ENCODE results near the gene TRAPPC6A.

The TRAPPC6A gene, protein sequence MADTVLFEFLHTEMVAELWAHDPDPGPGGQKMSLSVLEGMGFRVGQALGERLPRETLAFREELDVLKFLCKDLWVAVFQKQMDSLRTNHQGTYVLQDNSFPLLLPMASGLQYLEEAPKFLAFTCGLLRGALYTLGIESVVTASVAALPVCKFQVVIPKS

DNA sequence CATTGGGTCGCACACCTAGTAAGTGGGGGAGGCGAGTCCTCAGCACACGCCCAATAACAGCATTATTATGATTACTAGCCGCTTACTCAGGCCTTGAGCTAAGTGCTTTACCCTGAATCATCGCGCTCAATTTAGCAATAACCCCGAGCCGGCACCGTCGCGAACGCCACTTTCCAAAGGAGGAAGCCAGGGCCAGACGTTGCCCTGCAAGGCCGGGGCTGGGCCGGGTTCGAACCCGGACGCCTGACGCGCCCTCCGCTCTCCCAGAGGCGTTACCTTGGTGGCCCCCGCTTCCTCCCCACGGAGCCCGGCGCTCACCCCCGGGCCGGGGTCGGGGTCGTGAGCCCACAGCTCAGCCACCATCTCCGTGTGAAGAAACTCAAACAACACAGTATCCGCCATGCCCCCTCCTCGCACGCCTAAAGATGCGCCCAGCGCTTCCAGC is at the start of gene TRAPPC6A:
TSS of gene TRAPPC6A (minus strand) at position 421 of the 445 bp plus-strand sequence. CDS start at position 402, 19 bp downstream.
- FAIRE-seq: no peak

DNA sequence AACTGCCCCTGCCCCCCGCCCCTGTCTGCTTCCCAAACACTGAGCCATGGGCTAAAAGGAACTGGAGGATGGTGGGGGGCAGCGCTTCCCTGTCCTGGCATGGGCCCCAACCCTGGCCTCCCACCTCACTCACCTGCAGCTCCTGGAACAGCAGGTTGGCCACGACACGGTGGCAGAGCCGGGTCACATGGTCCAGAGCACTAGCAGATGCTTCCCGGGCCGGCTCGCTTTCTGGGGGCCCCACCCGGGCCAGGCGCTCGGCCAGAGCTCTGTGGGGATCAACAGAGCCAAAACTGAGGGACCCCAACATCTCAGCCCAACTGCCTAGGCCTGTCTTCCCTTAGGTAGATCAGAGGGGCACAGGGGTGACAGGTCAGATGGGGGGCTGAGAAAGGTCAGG is 46.6 kb upstream of the TRAPPC6A start:
- FAIRE-seq: no peak

DNA sequence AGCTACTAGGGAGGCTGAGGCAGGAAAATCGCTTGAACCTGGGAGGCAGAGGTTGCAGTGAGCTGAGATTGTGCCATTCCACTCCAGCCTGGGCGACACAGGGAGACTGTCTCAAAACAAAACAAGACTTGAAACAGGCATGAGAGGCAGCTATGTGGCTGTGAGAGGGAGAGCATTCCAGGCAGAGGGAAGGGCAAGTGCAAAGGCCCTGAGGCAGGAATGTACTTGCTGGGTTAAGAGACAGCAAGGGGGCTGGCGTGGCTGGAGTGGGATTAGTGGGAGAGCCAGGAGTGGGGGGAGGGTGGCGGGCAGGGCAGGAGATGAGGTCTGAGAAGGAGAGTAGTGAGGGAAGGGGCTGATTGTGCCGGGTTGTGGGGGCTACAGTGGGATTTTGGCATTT is 45.8 kb upstream of the TRAPPC6A start:
- FAIRE-seq: no peak

DNA sequence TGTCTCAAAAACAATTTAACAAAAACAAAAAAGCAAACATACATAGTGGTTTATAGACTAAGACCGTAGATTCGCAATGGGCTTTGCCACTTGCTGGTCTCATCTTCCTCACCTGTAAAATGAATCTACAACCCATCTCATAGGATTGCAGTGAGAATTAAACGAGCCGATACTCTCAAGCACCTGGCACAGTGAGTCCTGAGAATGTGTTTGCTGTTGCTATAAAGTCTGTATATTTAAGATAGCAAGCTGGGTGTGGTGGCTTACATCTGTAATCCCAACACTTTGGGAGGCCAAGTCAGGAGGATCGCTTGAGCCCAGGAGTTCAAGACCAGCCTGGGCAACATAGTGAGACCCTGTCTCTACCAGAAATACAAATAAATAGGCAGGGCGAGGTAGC is 44.7 kb upstream of the TRAPPC6A start:
- FAIRE-seq: no peak

DNA sequence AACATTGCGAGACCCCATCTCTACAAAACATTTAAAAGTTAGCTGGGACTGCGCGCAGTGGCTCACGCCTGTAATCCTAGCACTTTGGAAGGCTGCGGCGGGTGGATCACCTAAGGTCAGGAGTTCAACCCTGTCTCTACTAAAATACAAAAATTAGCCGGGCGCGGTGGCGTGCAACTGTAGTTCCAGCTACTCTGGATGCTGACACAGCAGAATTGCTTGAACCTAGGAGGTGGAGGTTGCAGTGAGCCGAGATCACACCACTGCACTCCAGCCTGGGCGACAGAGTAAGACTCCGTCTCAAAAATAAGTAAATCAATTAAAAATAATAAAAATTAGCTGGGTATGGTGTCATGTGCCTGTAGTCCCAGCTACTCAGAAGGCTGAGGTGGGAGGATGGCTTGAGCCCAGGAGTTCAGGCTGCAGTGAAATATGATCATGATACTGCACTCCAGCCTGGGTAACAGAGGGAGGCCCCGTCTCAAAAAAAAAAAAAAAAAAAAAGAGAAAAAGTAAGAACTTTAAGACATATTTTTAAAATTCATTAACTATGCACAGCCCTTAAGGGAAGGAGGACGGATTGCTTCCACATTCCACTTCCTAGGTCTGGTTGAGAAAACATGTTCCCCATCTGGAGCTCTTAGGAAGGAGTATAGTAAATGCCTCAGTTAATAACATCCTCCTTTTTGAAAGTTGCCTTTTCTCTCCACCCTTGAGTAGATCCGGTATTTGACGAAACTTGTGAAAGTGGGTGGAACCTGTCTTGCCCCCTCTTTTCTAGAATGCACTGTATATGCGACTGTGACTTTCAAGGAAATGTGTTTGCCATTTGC is 41.1 kb upstream of the TRAPPC6A start:
- FAIRE-seq: no peak

DNA sequence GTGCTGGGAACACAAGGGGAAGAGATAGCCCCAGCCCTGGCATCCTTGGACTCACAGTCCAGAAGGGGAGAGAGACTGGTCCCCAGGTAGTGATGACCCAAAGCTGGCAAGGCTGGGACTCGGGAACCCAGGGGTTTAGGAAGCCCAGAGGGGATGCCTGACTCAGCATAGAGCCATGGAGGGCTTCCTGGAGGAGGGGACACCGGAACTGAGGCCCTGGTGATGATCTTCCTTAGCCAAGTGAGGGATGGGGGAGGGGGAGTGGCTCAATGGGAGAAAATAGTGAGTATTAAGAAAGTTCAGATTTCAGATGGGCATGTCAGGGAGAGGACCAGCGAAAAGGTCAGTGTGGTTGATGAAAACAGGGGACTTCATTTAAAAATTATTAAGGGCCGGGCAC is 40.4 kb upstream of the TRAPPC6A start:
- FAIRE-seq: no peak

DNA sequence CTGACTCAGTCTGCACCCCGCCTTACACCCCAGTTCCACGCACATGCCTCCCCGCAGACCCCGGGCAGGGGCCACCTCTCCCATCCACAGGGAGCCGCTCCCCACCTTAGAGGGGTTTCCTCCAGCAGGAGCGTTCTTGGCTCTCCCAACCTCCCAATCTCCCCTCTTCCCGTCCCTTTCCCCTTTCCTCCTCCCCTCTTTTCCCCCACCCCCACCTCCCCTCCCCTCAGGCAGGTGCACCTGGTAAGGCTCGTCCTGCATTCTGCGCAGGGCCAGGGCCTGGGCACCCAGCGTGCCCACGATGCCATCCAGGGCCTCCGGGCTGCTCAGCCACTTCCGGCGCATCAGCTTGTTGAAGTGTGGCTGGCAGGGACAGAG is 39.9 kb upstream of the TRAPPC6A start:
- no peak for FAIRE-seq

DNA sequence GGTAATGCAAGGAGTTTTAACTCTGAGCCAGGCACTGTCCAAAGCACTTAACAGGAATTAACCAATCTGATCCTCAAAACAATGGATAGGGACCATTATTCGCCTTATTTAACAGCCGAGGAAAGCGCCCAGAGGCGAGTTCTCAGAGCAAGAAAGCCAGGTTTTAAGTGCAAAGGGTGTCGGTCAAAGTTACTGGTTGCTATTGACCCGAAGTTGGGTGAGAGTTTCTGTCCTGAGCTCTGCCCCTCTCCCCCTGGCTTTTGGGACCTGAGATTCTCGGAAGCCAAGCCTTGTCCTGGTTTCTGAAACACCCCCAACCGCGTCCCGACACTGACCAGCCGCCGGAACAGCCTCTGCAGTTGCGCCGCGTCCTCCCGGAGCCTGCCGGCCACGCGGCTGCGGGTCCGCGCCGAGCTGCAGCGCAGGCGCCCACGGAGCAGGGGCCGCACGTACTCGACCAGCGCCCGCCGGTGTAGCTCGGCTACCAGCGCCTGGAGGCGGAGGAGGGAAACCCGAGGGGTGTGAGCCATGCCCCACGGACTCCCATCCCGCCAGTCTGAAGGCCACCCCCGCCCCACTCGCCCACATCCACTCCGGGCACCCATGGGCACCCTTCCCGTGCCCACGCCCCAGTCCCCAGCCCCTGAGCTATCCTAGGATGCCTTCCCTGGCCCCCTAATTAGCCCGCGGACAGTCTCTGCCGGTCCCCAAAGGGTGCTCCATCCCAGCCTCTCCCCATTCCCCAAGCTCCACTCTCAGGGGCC is 39.3 kb upstream of the TRAPPC6A start:
- FAIRE-seq: no peak

DNA sequence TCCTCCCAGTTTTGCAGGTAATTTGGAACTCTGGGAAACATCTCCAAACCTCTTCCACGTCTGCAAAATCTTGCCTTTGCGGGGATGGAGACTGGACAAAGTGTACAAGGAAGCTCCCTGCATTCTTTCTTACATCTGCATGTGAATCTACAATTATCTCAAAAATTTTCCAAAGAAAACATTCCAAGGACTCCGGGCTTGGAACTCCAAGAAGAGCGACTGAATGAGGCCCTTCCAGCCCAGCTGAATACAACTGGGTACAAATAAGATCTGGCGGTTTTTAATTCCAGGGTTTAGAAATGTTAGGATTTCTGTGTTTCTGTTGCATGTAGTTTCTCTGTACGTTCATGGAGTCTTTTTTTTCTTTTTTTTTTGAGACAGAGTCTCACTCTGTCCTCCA is 38.6 kb upstream of the TRAPPC6A start:
- FAIRE-seq: no peak

DNA sequence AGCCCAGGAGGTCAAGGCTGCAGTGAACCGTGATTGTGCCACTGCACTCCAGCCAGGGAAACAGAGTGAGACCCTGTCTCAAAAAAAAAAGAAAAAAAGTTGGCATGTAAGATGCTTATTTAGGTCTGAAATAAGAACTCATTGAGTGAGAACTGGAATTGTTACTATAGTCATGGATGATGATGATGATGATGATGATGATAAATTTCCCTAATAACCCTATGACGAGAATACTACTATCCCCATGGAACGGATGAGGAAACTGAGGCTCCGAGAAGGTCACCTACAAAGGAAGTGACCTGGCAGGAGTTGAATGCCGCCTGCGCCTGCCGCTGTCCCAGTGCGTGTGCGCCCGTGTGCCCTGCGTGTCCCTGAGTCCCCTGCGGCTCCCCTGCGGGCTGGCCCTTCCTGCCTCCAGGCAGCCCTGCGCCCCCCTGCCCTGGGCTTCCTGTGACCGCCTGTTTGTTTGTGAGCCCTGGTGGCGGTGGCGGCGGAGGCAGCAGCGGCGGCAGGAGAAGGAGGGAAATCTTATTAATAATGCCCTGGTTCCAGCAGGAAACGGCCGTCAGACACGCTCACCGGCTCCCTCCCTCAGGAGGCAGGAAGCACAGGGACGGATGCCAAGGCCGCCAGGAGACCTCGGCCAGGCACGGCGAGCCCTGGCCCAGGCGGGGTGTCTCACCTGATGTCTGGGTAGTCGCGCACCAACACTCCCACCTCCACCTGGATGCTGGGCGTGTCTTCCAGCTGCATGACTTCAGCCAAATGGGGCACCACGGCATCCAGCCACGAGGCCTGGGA is 37.6 kb upstream of the TRAPPC6A start:
- no peak for FAIRE-seq

DNA sequence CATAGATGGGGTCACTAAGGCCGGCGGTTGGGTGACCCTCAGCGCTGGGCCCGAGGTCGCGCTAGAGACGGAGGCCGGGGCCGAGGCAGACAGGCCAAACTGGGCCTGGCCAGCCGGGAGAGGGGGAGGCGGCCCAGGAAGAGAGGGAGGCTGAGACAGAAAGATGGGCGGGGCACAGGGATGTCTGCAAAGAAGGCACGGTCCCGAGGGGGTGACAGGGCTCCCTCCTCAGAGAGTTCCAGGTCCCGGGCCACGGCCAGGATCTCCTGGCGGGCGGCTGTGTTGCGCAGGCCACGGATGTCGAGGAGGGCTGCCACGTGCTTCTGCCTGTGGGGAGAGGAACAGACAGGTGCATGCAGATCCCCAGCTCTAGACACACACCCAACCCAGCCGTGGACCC is 35.0 kb upstream of the TRAPPC6A start:
- FAIRE-seq: no peak

DNA sequence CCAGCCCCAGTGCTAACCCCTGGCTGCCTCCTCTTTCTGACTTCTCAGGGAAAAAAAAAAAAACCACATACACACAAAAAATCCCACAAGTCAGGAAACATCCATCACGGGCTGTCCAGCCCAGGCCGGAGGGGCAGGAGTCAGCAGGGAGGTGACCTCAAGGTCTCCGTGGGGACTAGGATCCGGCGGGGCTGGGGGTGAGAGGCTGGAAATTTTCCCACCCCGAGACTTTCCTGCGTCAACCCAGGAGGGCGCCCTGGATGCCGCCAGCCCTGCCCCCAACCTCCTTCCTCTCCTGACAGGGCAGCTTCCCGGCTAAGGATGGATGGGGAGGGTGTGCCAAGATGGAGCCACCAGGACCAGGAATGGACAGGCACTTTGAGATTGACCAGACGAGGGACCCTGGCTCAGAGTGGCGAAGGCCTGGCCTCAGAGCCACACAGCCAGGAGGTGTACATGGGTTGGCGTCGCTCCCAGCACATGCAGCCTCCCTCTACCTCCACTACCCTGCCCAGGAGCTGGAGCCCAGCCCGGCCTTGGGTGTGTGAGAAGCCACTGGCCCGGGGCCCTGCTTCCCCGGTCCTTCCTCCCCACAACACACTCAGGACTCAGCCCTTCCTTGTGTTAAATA is 33.8 kb upstream of the TRAPPC6A start:
- FAIRE-seq: no peak

DNA sequence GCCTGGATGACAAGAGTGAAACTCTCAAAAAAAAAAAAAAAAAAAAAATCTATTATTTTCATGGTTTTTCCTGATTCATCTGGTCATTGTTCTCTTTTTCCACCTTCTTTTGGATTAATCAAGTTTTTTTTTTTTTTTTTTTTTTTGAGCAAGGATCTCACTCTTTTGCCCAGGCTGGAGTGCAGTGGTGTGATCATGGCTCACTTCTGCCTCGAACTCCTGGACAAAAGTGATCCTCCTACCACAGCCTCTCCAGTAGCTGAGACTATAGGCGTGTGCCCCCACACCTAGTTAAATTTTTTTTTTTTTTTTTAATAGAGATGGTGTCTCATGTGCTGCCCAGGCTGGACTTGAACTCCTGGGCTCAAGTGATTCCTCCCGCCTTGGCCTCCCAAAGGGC is 28.3 kb upstream of the TRAPPC6A start:
- no peak for FAIRE-seq

DNA sequence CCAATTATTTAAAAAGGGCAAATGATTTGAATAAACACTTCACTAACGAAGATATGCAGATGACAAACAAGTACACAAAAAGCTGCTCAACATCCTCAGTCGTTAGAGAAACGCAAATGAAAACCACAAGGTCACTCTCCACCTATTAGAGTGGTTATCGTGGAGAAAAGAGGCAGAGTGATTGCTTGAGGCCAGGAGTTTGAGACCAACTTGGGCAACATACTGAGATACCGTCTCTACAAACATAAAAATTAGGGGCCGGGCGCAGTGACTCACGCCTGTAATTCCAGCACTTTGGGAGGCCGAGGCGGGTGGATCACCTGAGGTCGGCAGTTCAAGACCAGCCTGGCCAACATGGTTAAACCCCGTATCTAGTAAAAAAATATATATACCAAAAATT is 27.8 kb upstream of the TRAPPC6A start:
- FAIRE-seq: no peak

DNA sequence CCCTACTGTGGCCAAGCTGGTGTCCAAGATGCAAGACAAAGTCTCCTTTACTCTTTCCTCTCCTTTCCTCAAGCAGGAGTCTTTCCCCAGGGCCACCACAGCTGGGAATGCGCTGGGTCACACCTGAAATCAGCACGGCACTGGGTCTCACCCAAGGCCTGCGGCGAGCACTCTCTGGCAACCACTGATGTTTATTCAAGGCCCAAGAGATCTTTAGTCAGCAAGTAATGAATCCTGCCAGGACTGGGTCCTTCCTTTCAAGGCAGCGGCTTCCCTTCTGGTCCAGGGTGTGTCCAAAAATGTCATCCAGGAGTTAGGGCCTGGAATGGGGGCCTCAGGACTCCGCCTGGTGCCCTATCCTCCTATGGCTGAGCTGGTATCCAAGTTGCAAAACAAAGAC is 24.6 kb upstream of the TRAPPC6A start:
- no peak for FAIRE-seq

DNA sequence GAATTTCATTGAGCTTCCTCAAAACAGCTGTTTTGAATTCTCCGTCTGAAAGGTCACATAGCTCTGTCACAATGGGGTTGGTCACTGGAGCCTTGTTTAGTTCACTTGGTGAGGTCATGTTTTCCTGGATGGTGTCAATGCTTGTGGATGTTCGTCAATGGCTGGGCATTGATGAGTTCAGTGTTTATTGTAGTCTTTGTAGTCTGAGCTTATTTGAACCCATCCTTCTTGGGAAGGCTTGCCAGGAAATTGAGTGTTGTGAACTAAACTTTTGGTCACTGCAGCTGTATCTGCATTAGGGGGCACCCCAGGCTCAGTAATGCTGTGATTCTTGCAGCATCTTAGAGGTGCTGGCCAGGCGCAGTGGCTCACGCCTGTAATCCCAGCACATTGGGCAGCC is 22.5 kb upstream of the TRAPPC6A start:
- no peak for FAIRE-seq

DNA sequence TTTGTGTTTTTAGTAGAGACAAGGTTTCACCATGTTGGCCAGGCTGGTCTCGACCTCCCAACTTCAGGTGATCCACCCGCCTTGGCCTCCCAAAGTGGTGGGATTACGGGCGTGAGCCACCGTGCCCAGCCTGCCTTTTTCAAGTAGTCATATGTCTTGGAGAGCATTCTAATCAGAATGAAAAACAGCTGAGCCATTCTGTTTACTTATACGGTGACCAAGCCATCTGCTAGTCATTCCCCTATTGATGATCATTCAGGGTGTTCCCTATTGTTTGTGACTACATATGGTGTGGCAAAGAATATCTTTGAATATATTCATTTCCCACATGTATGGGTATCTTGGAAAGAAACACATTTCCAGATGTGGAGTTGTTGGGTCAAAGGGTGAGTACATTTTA is 17.7 kb upstream of the TRAPPC6A start:
- no peak for FAIRE-seq

DNA sequence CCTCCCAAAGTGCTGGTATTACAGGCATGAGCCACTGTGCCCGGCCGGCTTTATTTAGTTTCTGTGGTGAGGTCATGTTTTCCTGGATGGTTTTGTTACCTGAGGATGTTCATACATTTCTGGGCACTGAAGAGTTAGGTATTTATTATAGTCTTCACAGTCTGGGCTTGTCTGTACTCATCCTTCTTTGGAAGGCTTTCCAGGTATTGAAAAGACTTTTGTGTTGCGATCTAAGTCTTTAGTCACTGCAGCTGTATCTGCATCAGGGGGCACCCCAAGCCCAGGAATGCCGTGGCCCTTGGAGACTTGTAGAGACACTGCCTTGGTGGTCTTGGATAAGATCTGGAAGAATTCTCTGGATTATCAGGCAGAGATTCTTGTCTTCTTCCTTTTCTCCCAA is 13.3 kb upstream of the TRAPPC6A start:
- no peak for FAIRE-seq

DNA sequence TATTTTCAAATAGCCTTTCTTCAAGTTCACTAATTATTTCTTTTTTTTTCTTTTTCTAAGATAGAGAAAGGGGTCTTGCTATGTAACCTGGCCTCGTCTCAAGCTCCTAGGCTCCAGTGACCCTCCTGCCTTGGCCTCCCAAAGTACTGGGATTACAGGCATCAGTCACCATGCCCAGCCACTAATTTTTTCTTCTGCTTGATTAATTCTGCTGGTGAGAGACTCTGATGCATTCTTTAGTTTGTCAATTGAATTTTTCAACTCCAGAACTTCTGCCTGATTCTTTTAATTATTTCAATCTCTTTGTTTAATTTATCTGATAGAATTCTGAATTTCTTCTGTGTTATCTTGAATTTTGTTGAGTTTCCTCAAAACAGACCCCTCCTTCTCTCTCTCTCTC is 11.9 kb upstream of the TRAPPC6A start:
- FAIRE-seq: no peak

DNA sequence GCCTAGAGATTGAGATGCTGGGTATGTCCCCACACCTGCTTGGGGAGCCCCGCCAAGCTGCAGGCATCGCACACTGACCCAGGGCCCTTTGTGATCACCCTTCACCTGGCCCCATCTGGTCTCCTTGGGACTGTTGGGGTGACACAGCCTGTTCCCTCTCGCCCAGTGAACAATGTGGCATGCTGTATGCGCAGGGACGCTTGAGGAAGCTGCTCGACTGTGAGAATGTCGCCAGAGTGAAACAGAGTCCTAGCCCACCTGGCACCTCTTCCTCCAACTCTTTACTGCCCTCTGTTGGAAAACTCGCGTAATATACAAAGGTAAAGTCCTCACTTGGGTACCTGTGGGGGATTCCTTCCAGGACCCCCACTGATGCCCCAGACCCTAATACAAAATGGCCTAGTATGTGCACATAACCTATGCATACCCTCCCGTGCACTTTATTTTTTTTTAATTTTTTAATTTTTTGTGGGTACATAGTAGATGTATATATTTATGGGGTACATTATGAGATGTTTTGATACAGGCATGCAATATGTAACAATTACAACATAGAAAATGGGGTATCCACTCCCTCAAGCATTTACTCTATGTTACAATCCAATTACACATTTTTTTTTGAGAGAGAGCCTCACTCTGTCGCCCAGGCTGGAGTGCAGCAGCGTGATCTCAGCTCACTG is 9.5 kb upstream of the TRAPPC6A start:
- no peak for FAIRE-seq

DNA sequence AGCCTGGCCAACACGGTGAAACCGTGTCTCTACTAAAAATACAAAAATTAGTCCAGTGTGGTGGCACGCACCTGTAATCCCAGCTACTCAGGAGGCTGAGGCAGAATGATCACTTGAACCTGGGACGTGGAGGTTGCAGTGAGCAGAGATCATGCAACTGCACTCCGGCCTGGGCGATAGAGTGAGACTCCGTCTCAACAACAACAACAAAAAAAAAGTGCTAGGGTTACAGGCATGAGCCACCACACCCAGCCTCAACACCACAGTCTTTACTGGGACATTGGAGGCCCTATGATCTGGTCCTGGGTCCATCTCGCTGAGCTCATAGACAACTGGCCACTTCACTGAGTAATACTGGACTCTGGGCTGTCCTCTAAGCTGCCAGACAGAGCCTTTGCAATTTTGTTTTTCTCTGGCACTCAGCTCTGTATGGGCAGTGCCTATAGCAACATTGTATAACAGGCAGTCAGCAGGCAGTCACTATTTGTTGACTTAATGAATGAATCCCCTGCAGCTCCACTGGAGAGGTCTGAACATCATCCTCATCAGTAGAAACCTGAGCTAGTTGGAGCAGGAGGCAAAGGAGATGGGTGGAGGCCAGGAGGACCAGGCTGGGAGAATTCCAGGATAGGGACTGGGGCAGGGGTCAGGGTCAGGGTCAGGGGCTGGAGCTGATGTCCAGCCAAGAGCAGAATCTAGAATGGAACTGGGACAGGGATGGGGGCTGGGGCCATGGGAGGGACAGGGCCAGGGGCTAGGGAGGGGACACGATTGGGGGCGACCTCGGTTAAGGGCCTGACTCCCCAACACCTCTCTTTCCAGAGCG is 8.7 kb upstream of the TRAPPC6A start:
- no peak for FAIRE-seq

All from A204.1 (cell line).